ENCODE data around the gene PARD3B.

PARD3B gene

DNA sequence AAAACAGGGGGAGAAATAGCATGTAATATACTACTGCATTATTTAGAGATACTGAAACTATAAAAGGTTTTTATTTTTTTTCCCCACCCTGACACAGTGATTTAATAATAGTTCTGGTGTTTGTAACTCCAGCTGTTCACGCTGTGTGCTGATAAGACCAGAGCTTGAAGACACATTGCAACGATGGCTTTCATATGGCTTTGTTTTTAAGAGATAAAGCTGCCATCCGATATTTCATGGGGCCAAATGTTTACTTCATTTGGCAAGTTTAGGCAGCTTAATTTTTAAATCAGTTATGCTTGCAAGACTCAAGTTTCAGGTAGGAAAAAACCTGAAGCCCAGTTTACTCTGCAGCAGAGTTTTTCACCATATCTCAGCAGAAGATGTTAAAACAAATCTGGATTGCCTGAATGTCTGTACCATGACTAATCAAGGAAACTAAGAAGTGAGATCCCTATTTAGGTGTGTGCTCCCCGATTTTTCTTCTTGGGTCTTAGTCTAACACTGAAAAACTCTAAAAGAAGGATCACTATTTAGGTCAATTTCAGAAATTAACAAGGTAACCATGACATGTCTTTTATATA, 508.6 kb downstream of the PARD3B start:
- Histone ChIP-seq H3K27ac (ENCODE audit: low read length) (no peak overlapping the region), H3K27me3 (ENCODE audit: insufficient read depth, low read length, poor library complexity) (no peaks in the 10 kb centered on the region), H2AFZ (ENCODE audit: low read depth, low read length) (no peak overlapping the region), H3K4me3 (ENCODE audit: low read depth in 1 of 2, low read length in 2 of 2) (no peak overlapping the region), H4K20me1 (ENCODE audit: insufficient read depth, low read length) (no peaks in the 10 kb centered on the region), H3K9ac (ENCODE audit: low read depth, low read length) (no peak overlapping the region), H3K36me3 (ENCODE audit: insufficient read depth, low read length) (no peaks in the 10 kb centered on the region), H3K4me1 (ENCODE audit: insufficient read depth, low read length) (no peaks in the 10 kb centered on the region), H3K79me2 (ENCODE audit: insufficient read depth, low read length) (no peaks in the 10 kb centered on the region), H3K9me3 (ENCODE audit: insufficient read depth, low read length, severe bottlenecking) (no peaks in the 10 kb centered on the region), H3K4me2 (ENCODE audit: insufficient read depth, low read length) (no peak overlapping the region)
- TF ChIP-seq, protein P1, sequence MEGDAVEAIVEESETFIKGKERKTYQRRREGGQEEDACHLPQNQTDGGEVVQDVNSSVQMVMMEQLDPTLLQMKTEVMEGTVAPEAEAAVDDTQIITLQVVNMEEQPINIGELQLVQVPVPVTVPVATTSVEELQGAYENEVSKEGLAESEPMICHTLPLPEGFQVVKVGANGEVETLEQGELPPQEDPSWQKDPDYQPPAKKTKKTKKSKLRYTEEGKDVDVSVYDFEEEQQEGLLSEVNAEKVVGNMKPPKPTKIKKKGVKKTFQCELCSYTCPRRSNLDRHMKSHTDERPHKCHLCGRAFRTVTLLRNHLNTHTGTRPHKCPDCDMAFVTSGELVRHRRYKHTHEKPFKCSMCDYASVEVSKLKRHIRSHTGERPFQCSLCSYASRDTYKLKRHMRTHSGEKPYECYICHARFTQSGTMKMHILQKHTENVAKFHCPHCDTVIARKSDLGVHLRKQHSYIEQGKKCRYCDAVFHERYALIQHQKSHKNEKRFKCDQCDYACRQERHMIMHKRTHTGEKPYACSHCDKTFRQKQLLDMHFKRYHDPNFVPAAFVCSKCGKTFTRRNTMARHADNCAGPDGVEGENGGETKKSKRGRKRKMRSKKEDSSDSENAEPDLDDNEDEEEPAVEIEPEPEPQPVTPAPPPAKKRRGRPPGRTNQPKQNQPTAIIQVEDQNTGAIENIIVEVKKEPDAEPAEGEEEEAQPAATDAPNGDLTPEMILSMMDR (IDR thresholded peaks at IDR 0.05; ENCODE audit: borderline replicate concordance, extremely low read depth, low read length, poor library complexity, severe bottlenecking) = no peak
- TF ChIP-seq EZH2 (IDR thresholded peaks at IDR 0.05; ENCODE audit: borderline replicate concordance, low read depth, low read length, severe bottlenecking) = no peak
- ATAC-seq (ENCODE audit: insufficient read depth, low read depth) (no peak), DNase-seq (no peak)

DNA sequence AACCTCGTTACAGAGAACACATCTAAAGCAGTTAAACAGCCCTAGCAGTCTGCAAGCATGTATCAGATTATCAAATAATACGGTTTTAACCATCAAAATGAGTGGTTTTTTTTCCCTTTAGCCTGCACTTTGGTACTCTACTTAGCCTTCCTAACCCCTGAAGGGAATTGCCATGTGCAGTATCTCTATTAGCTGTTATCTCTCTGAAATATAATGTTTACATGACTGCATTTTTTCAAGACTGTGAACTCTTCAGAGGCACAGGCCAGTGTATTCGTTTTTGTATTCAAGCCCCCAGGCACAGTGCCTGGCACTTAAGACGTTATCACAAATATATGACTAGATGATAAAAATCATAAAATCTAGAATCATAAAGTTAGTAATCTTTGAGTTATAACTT, 509.5 kb downstream of the PARD3B start:
- Histone ChIP-seq H2AFZ (ENCODE audit: low read depth, low read length) (no peak overlapping the region), H3K79me2 (ENCODE audit: insufficient read depth, low read length) (no peaks in the 10 kb centered on the region), H4K20me1 (ENCODE audit: insufficient read depth, low read length) (no peaks in the 10 kb centered on the region), H3K9ac (ENCODE audit: low read depth, low read length) (no peak overlapping the region), H3K27ac (ENCODE audit: low read length) (no peak overlapping the region), H3K4me3 (ENCODE audit: low read depth in 1 of 2, low read length in 2 of 2) (no peak overlapping the region), H3K9me3 (ENCODE audit: insufficient read depth, low read length, severe bottlenecking) (no peaks in the 10 kb centered on the region), H3K4me1 (ENCODE audit: insufficient read depth, low read length) (no peaks in the 10 kb centered on the region), H3K36me3 (ENCODE audit: insufficient read depth, low read length) (no peaks in the 10 kb centered on the region), H3K4me2 (ENCODE audit: insufficient read depth, low read length) (no peak overlapping the region), H3K27me3 (ENCODE audit: insufficient read depth, low read length, poor library complexity) (no peaks in the 10 kb centered on the region)
- DNase-seq = no peak
- ATAC-seq (ENCODE audit: insufficient read depth, low read depth) = no peak
- TF ChIP-seq, protein P1 (IDR thresholded peaks at IDR 0.05; ENCODE audit: borderline replicate concordance, extremely low read depth, low read length, poor library complexity, severe bottlenecking) = no peak
- no peak for TF ChIP-seq EZH2 (IDR thresholded peaks at IDR 0.05; ENCODE audit: borderline replicate concordance, low read depth, low read length, severe bottlenecking)

DNA sequence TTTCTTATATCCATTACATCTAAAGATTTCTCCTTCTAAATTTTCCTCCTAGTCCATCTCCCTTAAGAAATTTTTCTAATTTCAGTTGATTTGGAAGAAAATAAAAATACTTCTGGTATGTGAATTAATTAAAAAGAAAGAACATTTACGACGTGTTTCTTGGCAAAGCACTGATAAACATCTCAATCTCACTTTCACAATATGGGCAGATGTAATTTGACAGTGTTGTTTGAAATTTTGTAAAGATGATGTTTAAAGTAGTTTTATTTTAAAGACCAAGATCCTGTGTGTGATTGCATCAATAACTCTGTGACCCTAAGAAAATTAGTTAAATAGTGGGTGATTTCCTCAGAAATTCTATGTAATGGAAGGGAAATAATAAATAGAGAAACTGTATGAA, 510.0 kb downstream of the PARD3B start:
- Histone ChIP-seq H3K4me1 (ENCODE audit: insufficient read depth, low read length) (no peaks in the 10 kb centered on the region), H3K27me3 (ENCODE audit: insufficient read depth, low read length, poor library complexity) (no peaks in the 10 kb centered on the region), H2AFZ (ENCODE audit: low read depth, low read length) (no peak overlapping the region), H3K4me3 (ENCODE audit: low read depth in 1 of 2, low read length in 2 of 2) (no peak overlapping the region), H3K9me3 (ENCODE audit: insufficient read depth, low read length, severe bottlenecking) (no peaks in the 10 kb centered on the region), H3K27ac (ENCODE audit: low read length) (no peak overlapping the region), H3K9ac (ENCODE audit: low read depth, low read length) (no peak overlapping the region), H3K36me3 (ENCODE audit: insufficient read depth, low read length) (no peaks in the 10 kb centered on the region), H3K79me2 (ENCODE audit: insufficient read depth, low read length) (no peaks in the 10 kb centered on the region), H4K20me1 (ENCODE audit: insufficient read depth, low read length) (no peaks in the 10 kb centered on the region), H3K4me2 (ENCODE audit: insufficient read depth, low read length) (no peak overlapping the region)
- ATAC-seq (ENCODE audit: insufficient read depth, low read depth) = no peak
- TF ChIP-seq, protein P1 (IDR thresholded peaks at IDR 0.05; ENCODE audit: borderline replicate concordance, extremely low read depth, low read length, poor library complexity, severe bottlenecking) = no peak
- TF ChIP-seq EZH2 (IDR thresholded peaks at IDR 0.05; ENCODE audit: borderline replicate concordance, low read depth, low read length, severe bottlenecking) = no peak
- no peak for DNase-seq

Data from DND-41 (cell line).